Epithelial cell of proximal tubule (primary cell): ENCODE measurements around the gene ZNF814. TPM values are rescaled to one million over a fixed set of nuclear protein-coding genes. Genes with fewer than 3 reads are reported as not detected.
"Not testable (repeated sequence)": the region's sequence is repeated elsewhere in the genome, so short reads cannot be mapped to it uniquely, and the experiment has no call there.

ENCODE experiments used
- DNase-seq: peaks from one replicate; pipeline ENCODE4 v3.0.0-alpha.2; 2011; ENCODE audit warnings: low read depth
- H3K4me3 ChIP-seq: 2 replicates; pipeline ENCODE4 v1.5.1; 2011; ENCODE audit warnings: low read depth, mild to moderate bottlenecking, low read length
- total RNA-seq: library from RNA; depleted of rRNA; stranded (reverse); fragments of >200 nt; gene quantifications from 2 replicates; pipeline ENCODE4 v1.2.3, GENCODE V29; 2015
- TF ChIP-seq, protein P1 (sequence below): conservative IDR thresholded peaks from 2 replicates; pipeline ENCODE4 v1.5.1; 2012; ENCODE audit warnings: low read depth, mild to moderate bottlenecking, low read length

ZNF814 gene
- total RNA-seq, 1 donor from 2014 or later: 16.9 TPM

DNA sequence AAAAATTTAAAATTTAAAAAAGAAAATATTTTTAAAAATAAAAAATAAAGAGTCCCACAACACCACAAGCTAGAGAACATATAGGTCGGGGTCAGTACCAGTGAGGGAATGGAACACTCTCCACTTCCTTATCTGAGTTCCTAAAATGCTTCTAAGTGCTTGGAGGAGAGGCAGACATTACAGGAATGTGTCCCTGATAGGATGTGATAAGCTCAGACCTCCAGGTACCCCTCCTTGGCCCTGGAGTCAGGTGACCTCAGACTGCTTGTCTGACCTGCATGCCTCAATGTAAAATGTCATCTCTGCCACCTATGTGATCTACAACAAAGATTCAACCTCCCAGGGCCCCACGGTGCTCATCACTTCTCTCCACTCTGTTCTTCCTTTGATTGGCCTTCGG is 2.8 kb downstream of the ZNF814 start:
- no peak for DNase-seq
- no peak overlapping the region for H3K4me3 ChIP-seq
- TF ChIP-seq, protein P1, sequence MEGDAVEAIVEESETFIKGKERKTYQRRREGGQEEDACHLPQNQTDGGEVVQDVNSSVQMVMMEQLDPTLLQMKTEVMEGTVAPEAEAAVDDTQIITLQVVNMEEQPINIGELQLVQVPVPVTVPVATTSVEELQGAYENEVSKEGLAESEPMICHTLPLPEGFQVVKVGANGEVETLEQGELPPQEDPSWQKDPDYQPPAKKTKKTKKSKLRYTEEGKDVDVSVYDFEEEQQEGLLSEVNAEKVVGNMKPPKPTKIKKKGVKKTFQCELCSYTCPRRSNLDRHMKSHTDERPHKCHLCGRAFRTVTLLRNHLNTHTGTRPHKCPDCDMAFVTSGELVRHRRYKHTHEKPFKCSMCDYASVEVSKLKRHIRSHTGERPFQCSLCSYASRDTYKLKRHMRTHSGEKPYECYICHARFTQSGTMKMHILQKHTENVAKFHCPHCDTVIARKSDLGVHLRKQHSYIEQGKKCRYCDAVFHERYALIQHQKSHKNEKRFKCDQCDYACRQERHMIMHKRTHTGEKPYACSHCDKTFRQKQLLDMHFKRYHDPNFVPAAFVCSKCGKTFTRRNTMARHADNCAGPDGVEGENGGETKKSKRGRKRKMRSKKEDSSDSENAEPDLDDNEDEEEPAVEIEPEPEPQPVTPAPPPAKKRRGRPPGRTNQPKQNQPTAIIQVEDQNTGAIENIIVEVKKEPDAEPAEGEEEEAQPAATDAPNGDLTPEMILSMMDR: no peak

DNA sequence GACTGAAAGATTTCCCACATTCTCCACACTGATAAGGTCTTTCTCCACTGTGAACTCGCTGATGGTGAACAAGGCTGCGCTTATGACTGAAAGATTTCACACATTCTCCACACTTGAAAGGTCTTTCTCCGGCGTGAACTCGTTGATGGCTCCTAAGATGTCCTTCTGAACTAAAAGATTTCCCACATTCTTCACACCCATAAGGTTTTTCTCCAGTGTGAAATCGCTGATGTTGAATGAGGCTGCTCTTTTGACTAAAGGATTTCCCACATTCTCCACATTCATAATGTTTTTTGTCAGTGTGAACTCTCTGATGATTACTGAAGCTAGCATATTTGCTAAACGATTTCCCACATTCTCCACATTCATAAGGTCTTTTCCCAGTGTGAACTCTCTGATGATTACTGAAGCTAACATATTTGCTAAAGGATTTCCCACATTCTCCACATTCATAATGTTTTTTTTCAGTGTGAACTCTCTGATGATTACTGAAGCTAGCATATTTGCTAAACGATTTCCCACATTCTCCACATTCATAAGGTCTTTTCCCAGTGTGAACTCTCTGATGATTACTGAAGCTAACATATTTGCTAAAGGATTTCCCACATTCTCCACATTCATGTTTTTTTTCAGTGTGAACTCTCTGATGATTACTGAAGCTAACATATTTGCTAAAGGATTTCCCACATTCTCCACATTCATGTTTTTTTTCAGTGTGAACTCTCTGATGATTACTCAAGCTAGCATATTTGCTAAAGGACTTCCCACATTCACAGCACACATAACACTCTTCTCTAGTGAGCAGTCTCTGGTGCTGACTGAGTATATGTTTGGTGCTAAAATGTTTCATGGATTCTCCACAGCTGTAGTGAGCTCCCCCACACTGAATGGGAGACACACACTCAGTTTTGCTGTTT is 14.7 kb downstream of the ZNF814 start:
- H3K4me3 ChIP-seq, DNase-seq: not testable (repeated sequence)

DNA sequence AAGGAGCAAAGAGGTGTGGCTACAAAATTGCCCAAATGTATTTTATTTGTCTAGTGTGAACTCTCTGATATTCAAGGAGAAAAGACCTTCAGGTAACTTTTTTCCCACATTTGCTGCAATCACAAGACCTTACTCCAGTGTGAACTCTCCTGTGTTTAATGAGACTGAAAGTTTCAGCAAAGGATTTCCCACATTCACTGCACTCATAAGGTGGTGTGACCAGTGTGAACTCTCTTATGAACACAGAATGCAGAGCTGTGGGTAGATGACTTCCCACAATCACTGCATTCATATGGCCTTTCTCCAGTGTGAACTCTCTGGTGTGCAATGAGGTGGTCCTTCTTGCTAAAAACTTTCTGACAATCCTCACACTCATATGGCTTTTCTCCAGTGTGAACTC is 16.4 kb downstream of the ZNF814 start:
- TF ChIP-seq, protein P1: no peak
- no peak overlapping the region for H3K4me3 ChIP-seq
- no peak for DNase-seq

DNA sequence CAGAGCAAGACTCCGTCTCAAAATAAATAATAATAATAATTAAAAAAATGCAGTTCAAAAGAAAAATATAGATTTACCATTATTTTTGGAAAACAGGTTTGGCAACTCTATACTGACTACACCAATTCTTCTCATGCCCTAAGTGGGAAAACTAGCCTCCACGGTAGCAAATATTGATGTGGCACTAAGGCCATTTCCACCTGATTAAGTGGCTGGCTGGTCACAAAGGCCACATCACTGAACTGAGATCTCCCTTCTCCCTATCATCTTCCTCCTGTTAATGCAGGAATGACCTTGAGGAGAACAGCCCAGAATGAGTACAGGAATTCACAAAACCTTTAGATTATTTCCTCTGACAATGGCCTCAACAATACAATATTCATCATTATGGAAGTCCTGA is 18.6 kb downstream of the ZNF814 start:
- no peak overlapping the region for H3K4me3 ChIP-seq
- DNase-seq: no peak
- TF ChIP-seq, protein P1: no peak

DNA sequence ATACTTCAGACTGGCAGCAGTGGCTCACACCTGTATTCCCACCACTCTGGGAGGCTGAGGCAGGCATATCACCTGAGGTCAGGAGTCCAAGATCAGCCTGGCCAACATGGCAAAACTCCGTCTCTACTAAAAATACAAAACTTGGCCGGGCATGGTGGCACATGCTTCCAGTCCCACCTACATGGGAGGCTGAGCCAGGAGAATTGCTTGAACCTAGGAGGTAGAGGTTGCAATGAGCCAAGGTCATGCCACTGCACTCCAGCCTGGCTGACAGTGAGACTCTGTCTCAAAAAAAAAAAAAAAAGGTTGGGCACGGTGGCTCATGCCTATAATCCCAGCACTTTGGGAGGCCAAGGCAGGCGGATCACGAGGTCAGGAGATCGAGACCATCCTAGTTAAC is 19.2 kb downstream of the ZNF814 start:
- not testable (repeated sequence) for DNase-seq, H3K4me3 ChIP-seq

DNA sequence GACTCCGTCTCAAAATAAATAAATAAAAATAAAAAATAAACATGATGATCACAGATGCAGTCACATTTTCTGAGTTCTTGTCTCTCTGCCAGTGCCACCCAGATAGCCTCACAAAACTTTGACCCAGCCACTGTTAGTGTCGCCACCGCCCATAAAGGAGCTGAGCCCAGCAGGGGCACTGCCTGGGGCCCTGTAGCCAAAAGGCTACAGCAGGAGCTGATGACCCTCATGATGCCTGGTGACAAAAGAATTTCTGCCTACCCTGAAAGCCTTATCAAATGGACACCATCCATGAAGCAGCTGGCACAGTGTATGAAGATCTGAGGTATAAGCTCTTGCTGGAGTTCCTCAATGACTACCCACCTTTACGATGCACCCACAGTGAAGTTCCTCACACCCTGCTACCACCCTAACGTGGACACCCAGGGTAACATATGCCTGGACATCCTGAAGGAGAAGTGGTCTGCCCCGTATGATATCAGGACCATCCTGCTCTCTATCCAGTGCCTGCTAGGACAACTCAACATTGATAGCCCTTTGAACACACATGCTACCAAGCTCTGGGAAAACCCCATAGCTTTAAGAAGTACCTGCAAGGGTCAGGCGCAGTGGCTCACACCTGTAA is 20.9 kb downstream of the ZNF814 start:
- no peak for DNase-seq
- TF ChIP-seq, protein P1: no peak
- no peak overlapping the region for H3K4me3 ChIP-seq

DNA sequence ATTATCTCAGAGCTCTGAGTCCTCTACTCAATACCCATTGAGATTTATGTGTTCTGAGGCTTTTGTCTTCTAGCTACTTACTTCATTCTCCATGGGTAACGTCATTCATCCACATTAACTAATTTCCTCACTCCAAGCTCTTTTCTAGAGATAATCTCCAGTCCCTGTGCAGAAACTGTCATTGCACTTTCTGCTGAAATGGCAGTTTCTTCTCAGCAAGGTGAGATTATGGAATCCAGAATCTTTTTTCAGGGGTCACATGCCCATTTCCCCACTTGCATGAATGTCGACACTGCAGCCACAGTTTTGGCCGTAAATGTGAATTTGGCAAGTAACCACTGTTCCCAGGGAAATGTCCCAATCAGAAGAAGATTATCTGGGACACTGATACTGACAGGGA is 26.5 kb downstream of the ZNF814 start:
- not testable (repeated sequence) for H3K4me3 ChIP-seq, DNase-seq

DNA sequence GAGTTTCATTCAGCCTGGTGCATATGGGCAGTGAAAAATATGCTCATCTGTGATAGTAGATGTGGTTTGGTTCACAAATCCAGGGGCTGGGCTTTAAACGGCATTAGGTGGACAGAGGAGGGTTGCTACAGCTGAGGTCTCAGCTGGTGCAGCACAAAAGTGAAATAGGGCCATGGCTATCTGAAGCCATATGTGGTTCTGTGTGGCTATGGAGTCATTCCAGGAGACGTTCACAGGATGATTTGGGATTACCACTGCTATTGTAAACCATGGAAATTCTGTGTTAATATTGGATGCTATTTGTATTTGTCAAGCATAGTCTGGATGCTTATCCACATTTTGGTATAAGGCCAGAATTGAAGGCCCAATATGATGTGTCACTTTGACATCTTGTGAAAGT is 34.7 kb downstream of the ZNF814 start:
- H3K4me3 ChIP-seq, DNase-seq: not testable (repeated sequence)

DNA sequence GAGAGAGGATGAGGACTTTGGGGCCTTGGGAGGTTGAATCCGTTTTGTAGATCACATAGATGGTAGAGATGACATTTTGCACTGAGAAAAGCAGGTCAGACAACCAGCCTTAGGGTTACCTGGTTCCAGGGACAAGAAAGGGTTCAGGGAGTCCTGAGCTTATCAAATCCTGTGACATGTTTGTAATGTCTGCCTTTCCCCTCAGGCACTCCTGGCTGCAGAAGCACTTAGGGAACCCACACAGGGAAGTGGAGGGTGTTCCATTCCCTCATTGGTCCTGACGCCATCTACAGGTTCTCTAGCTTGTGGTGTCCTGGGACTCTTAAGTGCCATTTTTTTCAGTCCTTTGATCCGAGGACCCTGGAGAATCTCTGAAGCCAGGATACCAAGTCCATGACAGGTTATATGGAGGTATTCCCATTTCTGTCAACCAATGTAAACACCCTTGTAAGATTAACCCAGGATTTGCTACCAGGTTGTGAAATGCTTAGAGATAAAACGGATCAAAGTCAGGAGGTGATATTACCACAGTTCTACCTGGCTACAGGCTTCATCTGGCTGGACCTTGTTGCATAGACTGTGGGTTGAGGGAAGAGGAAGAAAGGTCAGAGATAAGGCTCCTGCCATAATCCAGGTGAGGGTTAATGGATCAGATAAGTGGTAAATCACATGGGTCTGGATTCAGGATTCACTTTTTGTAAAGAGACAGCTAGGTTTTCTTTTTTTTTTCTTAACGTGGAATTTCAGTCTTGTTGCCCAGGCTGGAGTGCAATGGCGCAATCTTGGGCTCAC is 36.8 kb downstream of the ZNF814 start:
- DNase-seq, H3K4me3 ChIP-seq: not testable (repeated sequence)
